ENCODE data around the gene POLD2.

DNA sequence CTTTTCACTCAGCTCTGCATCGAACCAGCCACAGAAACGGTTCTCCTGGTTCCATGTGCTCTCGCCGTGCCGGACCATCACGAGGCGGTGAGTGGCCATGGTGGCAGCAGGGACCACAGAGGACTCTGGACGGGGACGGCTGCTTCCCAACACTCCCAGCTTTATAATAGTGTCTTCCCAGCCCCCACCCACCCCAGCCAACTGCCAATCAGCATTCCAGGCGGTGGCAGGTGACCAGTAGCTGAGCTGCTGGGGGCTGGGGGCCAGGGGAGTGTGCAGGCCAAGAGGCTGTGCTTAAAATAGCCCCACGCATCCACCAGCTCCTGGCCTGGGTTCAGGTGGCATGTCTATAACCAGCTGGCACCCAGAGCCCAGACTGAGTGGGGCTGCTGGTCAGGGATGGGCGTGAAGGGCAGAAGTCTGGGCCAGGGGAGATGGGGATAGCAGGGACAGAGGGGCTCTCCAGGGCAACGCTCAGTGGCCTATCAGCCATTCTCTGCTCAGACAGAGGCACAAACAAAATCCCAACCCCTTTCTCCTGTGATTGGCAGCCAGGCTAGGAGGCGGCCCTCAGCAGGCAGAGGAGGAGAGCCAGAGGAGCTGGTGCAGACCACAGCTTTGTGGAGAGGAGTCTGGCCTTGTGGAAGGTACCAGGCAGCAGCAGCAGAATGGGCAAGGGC, 57.8 kb downstream of the POLD2 start, which contains the start of gene PGAM2:
- TF ChIP-seq, protein P1, sequence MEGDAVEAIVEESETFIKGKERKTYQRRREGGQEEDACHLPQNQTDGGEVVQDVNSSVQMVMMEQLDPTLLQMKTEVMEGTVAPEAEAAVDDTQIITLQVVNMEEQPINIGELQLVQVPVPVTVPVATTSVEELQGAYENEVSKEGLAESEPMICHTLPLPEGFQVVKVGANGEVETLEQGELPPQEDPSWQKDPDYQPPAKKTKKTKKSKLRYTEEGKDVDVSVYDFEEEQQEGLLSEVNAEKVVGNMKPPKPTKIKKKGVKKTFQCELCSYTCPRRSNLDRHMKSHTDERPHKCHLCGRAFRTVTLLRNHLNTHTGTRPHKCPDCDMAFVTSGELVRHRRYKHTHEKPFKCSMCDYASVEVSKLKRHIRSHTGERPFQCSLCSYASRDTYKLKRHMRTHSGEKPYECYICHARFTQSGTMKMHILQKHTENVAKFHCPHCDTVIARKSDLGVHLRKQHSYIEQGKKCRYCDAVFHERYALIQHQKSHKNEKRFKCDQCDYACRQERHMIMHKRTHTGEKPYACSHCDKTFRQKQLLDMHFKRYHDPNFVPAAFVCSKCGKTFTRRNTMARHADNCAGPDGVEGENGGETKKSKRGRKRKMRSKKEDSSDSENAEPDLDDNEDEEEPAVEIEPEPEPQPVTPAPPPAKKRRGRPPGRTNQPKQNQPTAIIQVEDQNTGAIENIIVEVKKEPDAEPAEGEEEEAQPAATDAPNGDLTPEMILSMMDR (IDR thresholded peaks at IDR 0.05; ENCODE audit: extremely low read depth in 1 of 2, insufficient read depth in 1 of 2, low read depth in 1 of 2, low read length in 2 of 2), result no peak
- TF ChIP-seq POLR2A (IDR thresholded peaks at IDR 0.05; ENCODE audit: low read depth, low read length) (no peak), MYC (IDR thresholded peaks at IDR 0.05; ENCODE audit: low read depth, low read length) (no peak), EZH2 (IDR thresholded peaks at IDR 0.05; ENCODE audit: borderline replicate concordance, low read depth, low read length, severe bottlenecking) (no peak), JUN (IDR thresholded peaks at IDR 0.05; ENCODE audit: borderline replicate concordance, insufficient read depth, insufficient read length, low read depth) (no peak)
- TF ChIP-seq, protein P2, sequence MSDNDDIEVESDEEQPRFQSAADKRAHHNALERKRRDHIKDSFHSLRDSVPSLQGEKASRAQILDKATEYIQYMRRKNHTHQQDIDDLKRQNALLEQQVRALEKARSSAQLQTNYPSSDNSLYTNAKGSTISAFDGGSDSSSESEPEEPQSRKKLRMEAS (IDR thresholded peaks at IDR 0.05; ENCODE audit: insufficient read depth, insufficient read length), result no peak
